ENCODE measurements around the gene MTMR10.

DNA sequence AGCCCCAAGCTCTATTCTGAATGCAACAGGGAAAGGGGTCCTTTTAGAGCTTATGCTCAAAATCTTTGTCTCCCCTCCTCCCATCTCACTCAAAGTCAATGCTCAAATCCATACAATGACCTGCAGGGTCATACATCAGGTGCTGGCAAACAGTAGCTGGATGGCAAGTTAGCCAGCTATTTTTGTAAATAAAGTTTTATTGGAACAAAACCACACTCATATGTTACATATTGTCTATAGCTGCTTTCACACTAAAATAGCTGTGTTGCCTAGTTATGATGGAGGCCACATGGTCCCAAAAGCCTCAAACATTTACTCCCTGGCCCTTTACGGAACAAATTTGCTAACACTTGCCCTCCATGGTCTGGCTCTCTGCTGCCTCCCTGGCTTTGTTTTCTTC is 89.5 kb downstream of the MTMR10 start:
- TF ChIP-seq, protein P1, sequence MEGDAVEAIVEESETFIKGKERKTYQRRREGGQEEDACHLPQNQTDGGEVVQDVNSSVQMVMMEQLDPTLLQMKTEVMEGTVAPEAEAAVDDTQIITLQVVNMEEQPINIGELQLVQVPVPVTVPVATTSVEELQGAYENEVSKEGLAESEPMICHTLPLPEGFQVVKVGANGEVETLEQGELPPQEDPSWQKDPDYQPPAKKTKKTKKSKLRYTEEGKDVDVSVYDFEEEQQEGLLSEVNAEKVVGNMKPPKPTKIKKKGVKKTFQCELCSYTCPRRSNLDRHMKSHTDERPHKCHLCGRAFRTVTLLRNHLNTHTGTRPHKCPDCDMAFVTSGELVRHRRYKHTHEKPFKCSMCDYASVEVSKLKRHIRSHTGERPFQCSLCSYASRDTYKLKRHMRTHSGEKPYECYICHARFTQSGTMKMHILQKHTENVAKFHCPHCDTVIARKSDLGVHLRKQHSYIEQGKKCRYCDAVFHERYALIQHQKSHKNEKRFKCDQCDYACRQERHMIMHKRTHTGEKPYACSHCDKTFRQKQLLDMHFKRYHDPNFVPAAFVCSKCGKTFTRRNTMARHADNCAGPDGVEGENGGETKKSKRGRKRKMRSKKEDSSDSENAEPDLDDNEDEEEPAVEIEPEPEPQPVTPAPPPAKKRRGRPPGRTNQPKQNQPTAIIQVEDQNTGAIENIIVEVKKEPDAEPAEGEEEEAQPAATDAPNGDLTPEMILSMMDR (conservative IDR thresholded peaks at IDR 0.05; ENCODE audit: low read depth, low read length), result no peak
- no peak for TF ChIP-seq EZH2 (IDR thresholded peaks at IDR 0.05; ENCODE audit: borderline replicate concordance, low read depth, low read length, poor library complexity, severe bottlenecking)

Data from A673 (cell line).